ENCODE data around the gene TBC1D1.

TBC1D1 gene

GRCh38 chr4:38084877-38085711 lies 194.2 kb downstream of the TBC1D1 start:
- ATAC-seq, result no peak

DNA sequence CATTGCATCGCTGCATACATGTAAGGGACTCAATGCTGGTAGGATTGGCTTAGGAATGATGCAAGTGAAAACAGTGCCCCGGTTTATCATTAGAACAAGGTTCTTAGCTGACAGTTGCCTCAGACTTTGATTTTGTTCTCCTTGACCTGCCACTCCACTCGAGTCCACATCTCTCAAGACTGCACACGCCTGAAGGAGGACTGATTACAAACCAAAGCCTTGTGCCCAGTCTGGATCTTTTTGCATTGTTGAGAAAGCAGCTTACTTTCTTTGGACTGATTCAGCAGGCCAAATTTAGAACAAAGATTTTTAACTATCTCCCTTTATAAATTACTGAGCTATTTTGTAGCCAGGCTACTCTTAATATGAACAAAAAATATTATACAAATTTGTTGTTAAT lies 194.9 kb downstream of the TBC1D1 start:
- no peak for ATAC-seq

DNA sequence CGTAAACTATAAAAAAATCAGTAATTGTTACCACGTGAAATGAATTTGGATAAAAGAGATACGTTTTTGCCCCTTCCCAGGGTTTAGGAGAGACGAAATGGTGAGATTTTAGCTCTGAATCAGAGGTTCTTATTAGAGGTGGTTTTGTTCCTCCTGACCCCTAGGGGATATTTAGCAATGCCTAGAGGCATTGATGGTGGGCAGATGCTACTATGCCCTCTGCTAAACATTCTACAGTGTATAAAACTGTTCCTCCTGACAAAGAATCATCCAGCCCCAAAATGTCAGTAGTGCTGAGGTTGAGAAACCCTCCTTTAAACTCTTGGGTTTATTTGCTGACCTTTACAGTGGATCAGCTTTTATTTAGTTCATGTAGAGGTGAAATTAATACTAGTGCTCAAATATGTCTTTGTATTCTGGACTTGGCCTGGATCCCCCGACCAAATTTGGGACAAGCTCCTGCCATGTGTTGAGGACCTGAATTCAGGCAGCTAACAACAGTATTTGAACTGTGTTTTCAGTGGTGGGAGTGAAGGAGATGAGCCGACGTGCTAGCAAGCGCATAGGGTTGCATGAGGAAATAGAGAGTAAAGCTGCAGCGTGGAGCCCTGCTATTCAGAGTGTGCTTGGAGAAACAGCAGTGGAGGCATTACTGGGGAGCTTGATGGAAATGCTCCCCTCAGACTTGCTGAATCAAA lies 195.4 kb downstream of the TBC1D1 start:
- ATAC-seq, result no peak

DNA sequence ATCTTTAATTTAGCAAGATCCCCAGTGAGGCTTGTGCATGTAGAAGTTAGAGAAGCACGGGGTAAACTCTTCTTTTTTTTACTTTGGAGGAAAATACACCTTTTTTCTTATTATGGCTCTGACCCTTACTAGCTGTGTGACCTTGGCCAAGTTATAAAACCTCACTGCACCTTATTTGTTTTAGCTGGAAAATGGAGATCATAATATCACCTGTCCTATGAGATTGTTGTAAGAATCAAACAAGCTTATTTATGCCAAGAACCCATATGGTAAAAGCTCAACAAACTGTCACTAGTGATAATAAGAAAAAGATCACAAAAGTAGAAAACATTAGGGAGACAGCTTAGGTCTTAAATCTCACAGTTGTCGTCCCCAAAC lies 196.0 kb downstream of the TBC1D1 start:
- ATAC-seq, result no peak

DNA sequence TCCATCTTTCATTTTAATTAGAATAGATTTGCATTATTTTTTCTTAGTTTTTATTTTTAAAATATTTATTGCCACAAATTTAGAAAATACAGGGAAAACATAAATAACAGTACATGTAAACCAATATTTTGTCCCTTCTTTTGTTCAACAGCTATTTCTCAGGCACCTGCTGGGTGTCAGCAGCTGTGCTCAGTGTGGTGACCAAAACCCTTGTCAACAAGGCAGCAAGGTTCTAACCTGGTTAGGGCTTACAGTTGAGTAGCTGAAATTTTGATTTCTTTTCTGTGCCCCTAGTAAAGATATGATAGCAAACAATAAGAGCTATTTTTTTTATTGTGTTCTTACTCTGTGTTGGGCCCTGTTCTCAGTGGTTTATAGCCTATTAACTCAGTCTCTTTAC lies 197.4 kb downstream of the TBC1D1 start:
- no peak for ATAC-seq

- no peak for ATAC-seq
Observed at GRCh38 chr4:38089961-38090360, 199.1 kb downstream of the TBC1D1 start.

DNA sequence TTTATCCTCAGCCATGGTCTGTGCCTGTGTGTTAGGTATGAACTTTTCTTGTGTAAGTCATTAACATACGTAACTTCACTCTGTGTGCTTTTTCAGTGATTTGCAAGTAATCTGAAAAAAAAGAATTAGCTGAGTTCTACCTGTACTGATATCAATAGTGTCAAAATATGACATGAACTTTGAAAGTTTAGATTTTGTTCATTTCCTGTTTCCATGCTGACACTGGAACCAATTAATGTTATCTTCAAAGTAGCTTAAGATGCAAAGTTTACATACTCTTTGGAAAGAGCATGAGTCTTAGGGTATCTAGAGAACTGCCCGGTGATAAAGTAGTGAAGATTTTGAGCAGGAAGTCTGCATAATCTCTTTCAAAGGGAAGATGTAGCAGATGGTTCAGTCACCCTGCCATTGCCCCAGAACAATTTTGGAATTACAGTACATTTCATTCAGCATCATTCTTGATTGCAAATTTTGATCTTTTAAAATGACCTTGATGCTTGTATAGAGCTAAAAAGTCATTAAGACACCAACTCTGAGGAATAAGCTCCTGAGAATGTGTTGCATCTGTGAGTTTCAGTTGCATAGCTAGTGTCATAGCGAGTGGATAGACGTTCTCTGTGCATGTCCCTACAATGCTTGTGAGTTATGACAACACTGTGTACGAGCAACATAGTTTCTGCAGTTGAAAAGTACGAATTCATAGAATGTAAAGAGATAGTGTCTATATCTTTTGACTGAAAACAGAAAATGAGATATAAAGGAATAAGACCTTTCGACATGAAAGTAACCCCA lies 199.8 kb downstream of the TBC1D1 start:
- peak; percentile 77 to 82 for ATAC-seq

DNA sequence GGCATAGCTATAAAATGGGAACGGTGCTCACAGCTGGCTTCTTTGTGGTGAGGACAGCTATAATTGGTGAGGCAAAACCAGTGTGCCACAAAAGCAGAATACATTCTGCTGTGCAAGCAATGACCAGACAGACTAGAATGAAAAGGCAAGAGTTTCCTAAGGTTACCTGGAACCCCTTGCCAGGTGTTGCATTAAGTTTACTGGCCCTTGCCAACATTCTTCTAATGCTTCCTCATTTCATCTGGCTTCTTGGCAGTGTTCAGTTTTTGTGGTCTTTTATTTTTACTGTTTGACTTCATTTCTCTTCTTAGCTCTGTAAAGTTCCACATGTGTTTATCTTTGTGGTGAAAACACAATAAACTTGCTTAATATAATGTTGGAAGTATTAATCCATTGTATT lies 200.8 kb downstream of the TBC1D1 start:
- ATAC-seq, result no peak

DNA sequence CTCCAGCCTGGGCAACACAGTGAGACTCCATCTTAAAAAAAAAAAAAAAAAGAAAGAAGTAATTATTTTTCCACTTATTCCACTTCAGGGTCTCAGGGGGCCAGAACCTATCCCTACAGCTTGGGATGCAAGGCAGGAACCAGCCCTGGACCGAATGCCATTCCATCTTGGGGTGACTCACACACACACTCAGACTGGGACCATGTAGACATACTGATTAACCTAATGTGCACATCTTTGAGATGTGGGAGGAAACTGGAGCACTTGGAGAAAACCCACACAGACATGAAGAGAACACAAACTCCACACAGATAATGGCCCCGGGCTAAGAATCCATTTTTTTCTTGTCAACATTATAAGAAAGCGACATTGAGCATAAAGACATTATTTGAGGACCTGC lies 201.8 kb downstream of the TBC1D1 start:
- ATAC-seq, result no peak

- no peak for ATAC-seq
Observed at GRCh38 chr4:38094419-38094818, 203.5 kb downstream of the TBC1D1 start.

DNA sequence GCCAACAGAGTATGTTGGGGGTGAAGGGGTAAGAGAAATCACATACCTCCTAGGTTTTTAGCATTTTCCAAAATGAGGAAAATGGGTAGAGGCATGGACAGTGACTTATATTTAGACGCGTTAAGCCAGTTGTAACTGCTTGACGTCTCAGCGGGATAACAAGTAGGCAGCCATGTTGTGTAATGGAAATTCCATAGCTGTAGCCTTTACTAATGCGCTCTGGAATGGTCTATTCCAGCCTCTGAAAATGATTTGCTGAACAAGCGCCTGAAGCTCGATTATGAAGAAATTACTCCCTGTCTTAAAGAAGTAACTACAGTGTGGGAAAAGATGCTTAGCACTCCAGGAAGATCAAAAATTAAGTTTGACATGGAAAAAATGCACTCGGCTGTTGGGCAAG lies 204.8 kb downstream of the TBC1D1 start:
- no peak for ATAC-seq

DNA sequence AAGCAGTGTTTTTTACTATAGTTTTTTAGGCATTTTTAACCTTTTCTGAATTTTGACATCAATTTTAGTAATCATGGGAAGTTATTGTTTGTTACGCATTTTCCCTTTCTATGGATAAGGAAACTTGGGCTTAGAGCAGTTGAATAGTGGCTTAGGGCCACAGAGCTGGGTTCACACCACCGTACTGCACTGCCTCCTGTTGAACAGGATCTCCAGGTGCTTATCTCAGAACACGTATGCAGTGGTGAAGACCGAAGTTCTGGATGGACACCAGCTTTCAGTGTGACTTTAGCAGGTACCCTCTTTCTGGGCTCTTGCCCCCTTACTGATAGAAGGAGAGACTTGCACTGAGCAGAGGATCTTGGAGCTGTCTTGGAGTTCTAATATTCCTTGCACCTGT lies 206.9 kb downstream of the TBC1D1 start:
- no peak for ATAC-seq

DNA sequence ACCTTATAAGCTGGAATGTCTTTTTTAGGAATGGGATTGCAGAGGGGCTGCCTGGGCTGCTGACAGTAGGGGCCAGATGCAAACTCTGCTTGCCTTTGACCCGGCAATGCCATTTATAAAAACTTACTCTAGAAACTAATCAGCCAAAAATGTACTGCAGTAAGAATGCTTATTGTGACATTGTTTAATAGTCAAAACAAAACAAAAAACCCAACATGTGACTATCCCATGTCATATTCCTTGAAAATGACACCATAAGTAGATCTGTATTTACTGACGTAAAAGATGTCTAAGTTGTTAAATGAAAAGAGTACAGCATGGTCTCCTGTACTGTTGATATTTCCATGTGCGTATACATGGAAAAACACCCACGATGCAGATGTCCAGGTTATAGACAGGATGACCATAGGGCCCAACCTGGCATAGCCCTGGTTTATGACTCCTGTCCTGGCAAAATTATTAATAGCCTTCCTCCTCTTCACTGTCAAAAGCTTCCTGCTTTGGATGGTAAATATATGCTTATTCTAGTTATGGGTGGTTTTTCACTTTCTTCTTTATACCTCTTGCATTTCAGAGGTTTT lies 208.2 kb downstream of the TBC1D1 start:
- no peak for ATAC-seq

DNA sequence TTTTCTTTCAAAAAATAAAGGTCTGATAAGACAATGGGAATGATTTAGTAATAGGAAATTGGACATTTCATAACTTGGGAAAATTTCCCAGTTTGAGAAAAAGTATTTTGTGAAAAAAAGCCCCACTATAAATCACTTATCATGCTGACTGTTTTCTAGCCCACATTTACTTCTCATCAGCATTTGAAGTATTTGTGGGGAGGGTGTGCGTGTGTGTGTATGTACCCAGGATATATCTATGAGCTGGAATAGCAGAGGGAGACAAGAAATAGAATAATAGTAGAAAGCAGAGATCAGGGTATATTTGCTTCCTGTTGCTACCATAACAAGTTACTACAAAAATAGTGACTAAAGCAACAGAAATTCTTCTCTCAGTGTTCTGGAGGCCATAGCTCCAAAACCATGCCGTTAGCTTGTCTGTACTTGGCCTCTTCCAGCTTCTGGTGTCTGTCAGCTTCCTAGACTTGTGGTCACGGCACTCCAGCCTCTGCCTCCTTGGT lies 209.1 kb downstream of the TBC1D1 start:
- ATAC-seq, result no peak

GRCh38 chr4:38100474-38101255 lies 209.8 kb downstream of the TBC1D1 start:
- no peak for ATAC-seq

- no peak for ATAC-seq
Observed at GRCh38 chr4:38101563-38101962, 210.7 kb downstream of the TBC1D1 start.

- ATAC-seq, result no peak
Observed at GRCh38 chr4:38102957-38103588, 212.2 kb downstream of the TBC1D1 start.

- ATAC-seq, result peak in 1 of 2 donors; percentile 28
Observed at GRCh38 chr4:38105475-38106220, 214.8 kb downstream of the TBC1D1 start.

DNA sequence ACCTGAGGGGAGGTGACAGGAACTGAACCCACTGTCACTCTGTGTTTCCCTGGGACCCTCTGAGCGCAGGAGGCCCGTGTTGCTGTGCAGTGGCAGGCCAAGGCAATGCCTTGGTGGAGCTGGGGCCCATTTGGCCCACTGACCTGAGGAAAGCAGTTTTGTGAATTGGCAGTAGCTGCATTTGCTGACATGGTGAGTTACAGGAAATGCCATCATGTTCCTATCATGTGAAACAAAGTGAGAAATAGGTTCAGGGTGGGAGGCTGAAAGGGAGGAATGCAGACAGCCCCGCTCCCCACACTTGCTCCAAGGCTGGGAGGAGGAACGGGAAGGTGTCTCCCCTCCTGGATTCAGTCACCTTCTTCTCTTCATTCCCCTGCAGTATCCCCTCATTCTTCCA lies 215.4 kb downstream of the TBC1D1 start:
- no peak for ATAC-seq

DNA sequence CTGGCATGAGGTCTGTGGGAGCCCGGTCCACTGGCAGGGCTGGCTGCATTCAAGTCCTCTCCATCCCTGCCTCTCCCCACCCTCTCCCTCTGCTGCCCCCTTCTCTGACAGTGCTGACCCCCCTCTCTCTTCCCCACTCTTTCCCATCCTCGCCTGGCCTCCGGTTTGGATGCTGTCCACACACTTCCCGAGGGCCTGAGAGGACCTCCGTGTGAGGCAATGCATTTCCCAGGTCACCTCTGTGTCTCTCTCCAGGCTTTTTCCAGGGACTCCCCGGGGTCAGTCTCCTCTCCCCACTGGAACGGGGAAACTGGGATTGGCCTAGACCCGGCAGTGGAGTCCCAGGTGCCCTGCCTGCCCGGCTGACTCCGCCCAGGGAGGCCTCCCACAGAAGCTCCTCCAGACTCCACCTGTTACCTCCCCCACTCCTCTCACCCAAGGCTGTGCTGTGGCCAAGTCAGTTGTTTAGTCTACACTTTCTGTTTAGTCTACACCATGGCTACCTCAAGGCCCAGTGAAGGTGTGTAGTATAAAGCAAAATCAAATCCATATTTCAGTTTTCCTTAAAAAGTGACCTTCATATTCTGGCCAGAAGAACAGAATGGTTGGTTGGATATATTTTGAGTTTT lies 216.1 kb downstream of the TBC1D1 start:
- no peak for ATAC-seq

Data from activated CD4-positive, CD25-positive, alpha-beta regulatory T cell treated with anti-CD3 and anti-CD28 coated beads, Interleukin-2, amount 50 U/mL, for 24 hours (primary cell).